AG09319 (cell line): ENCODE data around the gene AVP.

Experiments
- DNase-seq: peaks from one replicate; pipeline ENCODE4 v3.0.0-alpha.2; 2010; ENCODE audit warnings: low read depth; ENCODE audit errors: extremely low read depth
- TF ChIP-seq, protein P1 (sequence below): IDR thresholded peaks from 2 replicates; pipeline ENCODE4 v1.5.1; 2011; ENCODE audit warnings: low read depth, mild to moderate bottlenecking, inconsistent platforms, low read length, moderate library complexity

The AVP gene

DNA sequence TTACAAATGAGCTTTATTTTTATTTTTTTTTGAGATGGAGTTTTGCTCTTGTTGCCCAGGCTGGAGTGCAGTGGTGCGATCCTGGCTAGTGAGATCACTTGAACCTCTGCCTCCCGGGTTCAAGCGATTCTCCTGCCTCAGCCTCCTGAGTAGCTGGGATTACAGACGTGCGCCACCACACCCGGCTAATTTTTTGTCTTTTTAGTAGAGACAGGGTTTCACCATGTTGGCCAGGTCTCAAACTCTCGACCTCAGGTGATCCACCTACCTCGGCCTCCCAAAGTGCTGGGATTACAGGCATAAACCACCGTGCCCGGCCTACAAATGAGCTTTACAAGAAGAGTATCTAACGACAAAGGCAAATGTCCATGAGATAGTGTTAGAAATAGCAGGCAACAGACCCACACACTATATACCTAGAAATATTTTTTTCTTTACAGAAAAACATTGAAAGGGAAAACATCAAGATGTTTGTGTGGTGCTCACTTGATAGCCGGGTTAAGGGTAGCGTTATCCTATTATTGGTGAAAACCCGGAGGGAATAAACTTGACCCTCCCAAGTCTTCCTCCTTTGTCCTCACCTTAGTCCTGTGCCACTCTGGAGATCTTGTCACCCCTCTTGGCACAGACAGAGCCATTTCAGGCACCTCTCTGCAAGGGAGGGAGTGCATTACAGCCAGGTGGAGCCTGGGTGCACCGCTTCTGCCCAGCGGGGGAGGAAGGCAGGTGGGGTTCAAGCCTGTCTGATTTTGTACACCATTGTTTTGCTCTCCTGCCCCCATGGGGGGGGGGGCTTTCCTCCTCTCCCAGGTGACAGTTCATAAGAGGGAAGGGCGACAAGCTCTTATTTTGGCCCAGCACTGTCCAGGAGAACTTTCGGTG is 21.0 kb upstream of the AVP start:
- no peak for DNase-seq
- TF ChIP-seq, protein P1, sequence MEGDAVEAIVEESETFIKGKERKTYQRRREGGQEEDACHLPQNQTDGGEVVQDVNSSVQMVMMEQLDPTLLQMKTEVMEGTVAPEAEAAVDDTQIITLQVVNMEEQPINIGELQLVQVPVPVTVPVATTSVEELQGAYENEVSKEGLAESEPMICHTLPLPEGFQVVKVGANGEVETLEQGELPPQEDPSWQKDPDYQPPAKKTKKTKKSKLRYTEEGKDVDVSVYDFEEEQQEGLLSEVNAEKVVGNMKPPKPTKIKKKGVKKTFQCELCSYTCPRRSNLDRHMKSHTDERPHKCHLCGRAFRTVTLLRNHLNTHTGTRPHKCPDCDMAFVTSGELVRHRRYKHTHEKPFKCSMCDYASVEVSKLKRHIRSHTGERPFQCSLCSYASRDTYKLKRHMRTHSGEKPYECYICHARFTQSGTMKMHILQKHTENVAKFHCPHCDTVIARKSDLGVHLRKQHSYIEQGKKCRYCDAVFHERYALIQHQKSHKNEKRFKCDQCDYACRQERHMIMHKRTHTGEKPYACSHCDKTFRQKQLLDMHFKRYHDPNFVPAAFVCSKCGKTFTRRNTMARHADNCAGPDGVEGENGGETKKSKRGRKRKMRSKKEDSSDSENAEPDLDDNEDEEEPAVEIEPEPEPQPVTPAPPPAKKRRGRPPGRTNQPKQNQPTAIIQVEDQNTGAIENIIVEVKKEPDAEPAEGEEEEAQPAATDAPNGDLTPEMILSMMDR: no peak

GRCh38 chr20:3103369-3104032 is 19.0 kb upstream of the AVP start:
- TF ChIP-seq, protein P1: no peak
- no peak for DNase-seq

DNA sequence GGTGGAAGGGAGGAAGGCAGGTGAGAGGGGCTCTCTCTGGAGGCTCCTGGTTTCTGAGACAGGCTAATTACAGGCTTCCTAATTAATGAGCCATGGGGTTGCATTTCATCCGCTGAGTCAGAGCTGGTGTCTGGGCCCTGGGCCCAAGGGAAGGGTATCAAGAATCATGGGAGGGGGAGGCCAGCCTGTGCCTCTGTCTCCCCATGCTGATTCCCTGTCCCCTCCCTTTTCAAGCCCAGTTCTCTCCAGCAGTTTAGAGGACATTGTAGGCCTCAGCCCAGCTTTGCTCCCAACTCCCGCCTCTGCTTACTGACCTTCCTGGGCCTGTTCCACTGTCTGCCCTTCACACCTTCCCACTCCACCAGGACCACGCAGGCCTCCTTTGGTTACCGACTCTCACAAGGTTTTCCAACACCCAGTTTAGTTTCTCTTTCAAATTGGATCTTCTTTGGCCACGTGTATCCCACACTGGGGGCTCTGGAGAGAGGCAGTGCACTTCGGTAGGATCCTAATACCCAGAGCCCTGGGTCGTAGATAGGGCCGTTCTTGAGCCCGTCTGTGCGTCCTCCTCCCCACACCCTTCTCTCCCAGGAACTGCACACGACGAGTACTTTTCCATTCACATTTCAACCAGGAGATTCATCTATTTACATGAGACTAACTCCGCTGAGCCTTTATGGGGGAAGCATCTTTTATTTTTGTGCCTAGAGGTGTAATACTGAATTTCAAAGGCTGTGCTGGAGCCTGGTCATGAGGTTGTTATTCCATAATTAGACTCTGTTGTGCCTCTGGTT is 18.2 kb upstream of the AVP start:
- TF ChIP-seq, protein P1: no peak
- no peak for DNase-seq

DNA sequence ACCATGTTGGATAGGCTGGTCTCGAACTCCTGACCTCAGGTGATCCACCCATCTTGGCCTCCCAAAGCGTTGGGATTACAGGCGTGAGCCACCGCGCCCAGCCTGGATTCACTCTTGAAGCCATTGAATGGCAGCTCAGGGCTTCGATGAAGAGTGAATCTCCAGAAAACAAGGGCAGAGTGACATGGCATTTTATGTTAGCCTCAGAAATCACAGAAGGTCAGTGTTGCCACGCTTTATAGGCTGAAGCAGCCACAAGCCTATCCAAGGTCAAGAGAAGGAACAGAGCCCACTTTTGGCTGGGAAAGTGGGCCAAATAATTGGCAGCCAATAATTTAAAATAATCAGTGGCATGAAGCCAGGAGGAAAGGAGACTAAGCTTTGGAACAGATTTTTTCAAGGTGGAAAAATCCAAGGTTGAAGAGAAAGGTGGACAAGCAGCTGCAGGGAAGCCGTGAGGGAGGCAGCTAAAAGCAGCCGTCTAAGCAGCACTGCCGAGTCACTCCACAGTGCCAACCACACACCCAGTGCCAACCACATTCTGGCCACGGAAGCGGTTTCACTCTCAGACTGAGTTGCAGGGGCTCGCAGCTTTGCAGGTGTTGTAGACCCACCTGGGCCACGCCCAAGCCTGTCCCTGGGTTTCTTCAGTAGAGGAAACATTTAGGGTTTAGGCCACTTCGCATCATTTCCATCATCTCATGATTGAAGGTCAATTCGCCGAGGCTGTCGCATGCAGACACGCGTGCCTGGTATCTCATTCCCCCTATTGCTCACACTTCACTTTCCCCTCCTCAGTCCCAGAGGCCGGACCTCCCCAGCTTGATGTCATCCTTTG is 17.4 kb upstream of the AVP start:
- DNase-seq: no peak
- TF ChIP-seq, protein P1: no peak

DNA sequence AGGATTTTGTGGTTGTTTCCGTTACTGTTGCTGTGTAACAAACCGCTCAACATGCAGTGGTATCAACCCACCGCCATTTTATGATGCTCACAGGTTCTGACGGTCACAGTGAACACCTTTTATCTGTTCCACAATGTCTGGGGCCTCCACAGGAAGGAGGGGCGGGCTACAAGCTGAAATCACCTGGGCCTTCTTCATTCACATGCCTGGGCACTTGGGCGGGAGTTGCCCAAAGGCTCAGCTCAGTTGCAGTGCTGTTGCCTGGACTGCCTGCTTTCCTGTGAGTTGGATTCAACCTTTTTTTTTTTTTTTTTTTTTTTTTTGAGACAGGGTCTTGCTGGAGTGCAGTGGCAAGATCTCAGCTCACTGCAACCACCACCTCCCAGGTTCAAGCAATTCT is 16.7 kb upstream of the AVP start:
- DNase-seq: no peak
- TF ChIP-seq, protein P1: no peak

- no peak for DNase-seq
- TF ChIP-seq, protein P1: no peak
Observed at GRCh38 chr20:3100480-3100879, 16.0 kb upstream of the AVP start.
